ENCODE measurements around the gene LENG8.

Gene LENG8

DNA sequence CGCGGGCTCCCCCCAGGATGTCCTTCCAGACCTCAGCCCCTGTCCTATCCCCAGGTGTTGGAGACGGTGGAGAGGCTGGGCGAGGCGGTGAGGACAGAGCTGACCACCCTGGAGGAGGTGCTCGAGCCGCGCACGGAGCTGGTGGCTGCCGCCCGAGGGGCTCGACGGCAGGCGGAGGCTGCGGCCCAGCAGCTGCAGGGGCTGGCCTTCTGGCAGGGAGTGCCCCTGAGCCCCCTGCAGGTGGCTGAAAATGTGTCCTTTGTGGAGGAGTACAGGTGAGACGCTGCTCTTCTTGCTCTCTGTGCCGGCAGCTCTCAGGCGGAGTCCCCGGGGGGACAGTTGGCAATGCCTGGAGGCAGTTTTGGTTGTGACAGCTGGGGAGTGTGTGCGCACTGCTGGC, 26.9 kb upstream of the LENG8 start:
- TF ChIP-seq, protein P1, sequence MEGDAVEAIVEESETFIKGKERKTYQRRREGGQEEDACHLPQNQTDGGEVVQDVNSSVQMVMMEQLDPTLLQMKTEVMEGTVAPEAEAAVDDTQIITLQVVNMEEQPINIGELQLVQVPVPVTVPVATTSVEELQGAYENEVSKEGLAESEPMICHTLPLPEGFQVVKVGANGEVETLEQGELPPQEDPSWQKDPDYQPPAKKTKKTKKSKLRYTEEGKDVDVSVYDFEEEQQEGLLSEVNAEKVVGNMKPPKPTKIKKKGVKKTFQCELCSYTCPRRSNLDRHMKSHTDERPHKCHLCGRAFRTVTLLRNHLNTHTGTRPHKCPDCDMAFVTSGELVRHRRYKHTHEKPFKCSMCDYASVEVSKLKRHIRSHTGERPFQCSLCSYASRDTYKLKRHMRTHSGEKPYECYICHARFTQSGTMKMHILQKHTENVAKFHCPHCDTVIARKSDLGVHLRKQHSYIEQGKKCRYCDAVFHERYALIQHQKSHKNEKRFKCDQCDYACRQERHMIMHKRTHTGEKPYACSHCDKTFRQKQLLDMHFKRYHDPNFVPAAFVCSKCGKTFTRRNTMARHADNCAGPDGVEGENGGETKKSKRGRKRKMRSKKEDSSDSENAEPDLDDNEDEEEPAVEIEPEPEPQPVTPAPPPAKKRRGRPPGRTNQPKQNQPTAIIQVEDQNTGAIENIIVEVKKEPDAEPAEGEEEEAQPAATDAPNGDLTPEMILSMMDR (conservative IDR thresholded peaks at IDR 0.05; ENCODE audit: control insufficient read depth, insufficient read depth, low read depth, low read length) = no peak
- H3K4me3 ChIP-seq (ENCODE audit: control insufficient read depth, low read depth, low read length) = no peak overlapping the region
- no peak for DNase-seq (ENCODE audit: low read depth)

DNA sequence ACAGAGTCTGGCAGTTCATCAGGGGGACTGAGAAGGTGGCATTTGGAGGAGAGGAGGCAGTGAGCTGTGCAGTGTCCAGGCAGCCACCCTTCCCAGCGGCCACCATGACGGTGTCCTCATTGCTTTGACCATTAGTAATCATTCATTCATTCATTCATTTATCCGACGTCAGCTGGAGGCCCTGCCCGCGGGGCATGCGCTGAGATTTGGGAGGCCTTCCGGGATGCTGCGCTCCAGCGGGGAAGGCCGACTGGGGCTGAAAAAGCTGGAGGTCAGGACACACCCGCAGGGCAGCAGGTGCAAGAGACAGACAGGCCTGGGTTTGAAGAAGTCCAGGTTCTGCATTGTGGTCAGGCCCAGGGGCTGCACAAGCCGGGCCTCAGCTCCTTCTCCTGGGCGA, 24.8 kb upstream of the LENG8 start:
- H3K4me3 ChIP-seq (ENCODE audit: control insufficient read depth, low read depth, low read length) = no peak overlapping the region
- no peak for DNase-seq (ENCODE audit: low read depth)
- TF ChIP-seq, protein P1 (conservative IDR thresholded peaks at IDR 0.05; ENCODE audit: control insufficient read depth, insufficient read depth, low read depth, low read length) = no peak

DNA sequence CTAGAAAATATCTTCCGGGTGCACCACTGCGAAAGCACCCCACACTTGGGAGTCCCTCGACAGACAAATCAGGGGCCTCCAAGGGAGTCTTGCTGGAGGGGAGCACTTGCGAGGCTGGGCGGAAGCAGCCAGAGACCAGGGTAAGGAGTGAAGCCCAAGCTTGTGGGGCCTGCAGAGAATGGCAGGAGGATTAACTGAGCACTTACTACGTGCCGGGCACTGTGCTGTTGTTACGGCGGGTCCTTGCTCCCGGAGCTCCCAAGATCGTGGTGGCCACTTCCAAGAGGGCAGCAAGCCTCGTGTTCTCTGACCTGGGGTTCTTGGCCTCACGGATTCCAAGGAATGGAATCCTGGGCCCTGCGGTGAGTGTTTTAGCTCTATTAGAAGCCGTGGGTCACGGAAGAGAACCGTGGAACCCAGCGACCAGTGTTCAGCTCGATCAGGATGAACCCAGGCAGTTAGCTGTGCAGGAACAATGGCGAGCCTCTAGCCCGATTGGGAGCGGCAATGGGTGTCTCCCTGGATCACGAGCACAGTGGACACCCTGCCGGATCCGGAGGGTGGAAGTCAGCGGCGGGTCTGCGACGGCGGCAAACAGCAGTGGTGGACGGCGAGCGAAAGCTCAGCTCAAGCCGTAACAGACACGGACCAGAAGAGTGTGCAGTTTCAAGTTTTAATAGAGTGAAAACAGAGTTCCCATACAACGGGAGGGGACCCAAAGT, 24.2 kb upstream of the LENG8 start:
- TF ChIP-seq, protein P1 (conservative IDR thresholded peaks at IDR 0.05; ENCODE audit: control insufficient read depth, insufficient read depth, low read depth, low read length) = no peak
- H3K4me3 ChIP-seq (ENCODE audit: control insufficient read depth, low read depth, low read length) = no peak overlapping the region
- no peak for DNase-seq (ENCODE audit: low read depth)

DNA sequence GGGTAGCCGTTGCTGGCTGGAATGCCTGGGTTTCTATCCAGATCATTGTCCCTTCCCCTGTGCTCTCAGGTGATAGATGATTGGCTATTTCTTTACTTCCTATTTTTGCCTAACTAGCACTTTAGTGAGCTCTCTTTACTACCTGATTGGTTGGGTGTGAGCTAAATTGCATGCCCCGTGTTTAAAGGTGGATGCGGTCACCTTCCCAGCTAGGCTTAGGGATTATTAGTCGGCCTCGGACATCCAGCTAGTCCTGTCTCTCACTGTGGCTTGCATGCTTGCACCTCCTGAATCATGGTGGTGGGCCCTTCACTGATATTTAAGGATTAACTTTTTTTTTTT, 23.6 kb upstream of the LENG8 start:
- TF ChIP-seq, protein P1 (conservative IDR thresholded peaks at IDR 0.05; ENCODE audit: control insufficient read depth, insufficient read depth, low read depth, low read length) = no peak
- no peak overlapping the region for H3K4me3 ChIP-seq (ENCODE audit: control insufficient read depth, low read depth, low read length)
- DNase-seq (ENCODE audit: low read depth) = no peak

DNA sequence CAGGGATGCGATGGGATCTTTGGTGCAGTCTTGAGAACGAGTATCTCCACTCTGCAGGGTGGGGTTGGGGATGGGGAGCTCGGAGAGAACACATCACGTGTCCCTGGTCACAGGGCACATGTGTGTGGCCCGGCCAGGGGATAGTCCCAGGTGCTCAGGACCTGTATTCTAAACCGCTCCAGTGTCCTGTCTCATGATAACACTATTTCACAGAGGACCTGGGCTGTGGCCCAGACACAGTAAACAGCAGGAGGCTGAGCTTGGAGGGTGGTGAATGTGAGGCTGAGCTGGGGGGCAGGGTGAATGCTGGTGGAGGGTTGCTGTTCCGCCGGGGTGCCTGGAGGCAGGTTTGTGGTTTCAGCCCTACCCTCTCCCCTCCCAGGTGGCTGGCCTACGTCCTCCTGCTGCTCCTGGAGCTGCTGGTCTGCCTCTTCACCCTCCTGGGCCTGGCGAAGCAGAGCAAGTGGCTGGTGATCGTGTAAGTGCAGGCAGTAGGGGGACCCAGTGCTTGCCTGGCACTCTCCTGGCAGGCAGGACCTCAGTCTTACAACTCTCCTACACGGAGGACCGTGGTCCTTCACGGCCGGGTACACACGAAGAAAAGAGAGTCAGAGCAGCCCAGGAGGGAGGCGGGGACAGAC, 22.6 kb upstream of the LENG8 start:
- no peak overlapping the region for H3K4me3 ChIP-seq (ENCODE audit: control insufficient read depth, low read depth, low read length)
- no peak for DNase-seq (ENCODE audit: low read depth)
- TF ChIP-seq, protein P1 (conservative IDR thresholded peaks at IDR 0.05; ENCODE audit: control insufficient read depth, insufficient read depth, low read depth, low read length) = no peak

DNA sequence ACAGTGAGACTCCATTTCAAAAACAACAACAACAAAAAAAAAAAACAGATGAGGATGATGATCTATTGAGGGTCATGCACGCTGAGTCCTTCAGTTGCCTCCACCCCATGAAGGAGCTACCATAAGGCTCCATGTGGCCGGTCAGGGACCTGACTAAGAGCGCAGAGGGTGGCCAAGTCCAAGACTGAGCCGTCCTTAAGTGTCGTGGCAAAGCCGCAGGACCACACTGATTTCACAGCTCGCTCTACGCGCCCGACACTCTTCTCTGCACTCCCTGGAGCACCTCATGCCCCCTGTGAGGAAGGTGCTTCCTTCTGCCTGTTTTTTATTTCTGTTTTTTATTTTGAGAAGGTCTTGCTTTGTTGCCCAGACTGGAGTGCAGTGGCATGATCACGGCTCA, 21.4 kb upstream of the LENG8 start:
- TF ChIP-seq, protein P1 (conservative IDR thresholded peaks at IDR 0.05; ENCODE audit: control insufficient read depth, insufficient read depth, low read depth, low read length) = no peak
- DNase-seq (ENCODE audit: low read depth) = no peak

More for the DNA sequence above, 21.4 kb upstream of the LENG8 start:
- H3K4me3 ChIP-seq (ENCODE audit: control insufficient read depth, low read depth, low read length) = no peak overlapping the region
